ENCODE results near the gene TMPRSS12.
A peak's percentile ranks its signal among the peaks of the same experiment; 100 is the strongest.
"Not testable (repeated sequence)": the region's sequence is repeated elsewhere in the genome, so short reads cannot be mapped to it uniquely, and the experiment has no call there.

The TMPRSS12 gene

DNA sequence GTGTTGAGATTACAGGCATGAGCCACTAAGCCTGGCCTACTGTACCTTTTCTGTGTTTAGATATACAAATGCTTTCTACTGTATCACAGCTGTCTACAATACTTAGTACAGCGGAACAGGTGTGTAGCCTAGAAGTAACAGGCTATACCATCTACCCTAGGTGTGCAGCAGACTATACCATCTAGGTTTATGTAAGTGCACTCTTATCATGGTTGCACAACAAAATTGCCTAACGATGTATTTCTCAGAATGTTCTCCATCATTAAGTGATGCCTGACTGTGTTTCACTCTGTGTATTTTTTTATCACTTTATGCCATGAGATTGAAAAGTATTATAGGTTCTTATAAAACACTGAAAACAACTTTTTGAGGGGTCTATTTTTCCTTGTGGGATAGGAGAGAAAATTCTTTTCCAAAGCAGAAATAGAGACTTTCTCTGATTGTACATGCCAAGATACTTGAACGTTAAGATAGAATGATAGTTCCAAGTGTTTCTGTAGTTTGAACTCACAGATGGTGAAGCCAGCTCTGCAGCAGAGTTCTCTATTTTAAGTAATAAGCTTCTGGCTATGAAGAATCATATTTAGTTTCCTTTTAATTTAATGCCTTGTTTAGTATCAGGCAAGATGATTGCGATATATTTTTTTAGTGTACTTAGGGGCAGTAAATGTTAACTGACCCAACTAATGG lies 17.0 kb downstream of the TMPRSS12 start:
- DNase-seq (ENCODE audit: low spot score) = no peak

DNA sequence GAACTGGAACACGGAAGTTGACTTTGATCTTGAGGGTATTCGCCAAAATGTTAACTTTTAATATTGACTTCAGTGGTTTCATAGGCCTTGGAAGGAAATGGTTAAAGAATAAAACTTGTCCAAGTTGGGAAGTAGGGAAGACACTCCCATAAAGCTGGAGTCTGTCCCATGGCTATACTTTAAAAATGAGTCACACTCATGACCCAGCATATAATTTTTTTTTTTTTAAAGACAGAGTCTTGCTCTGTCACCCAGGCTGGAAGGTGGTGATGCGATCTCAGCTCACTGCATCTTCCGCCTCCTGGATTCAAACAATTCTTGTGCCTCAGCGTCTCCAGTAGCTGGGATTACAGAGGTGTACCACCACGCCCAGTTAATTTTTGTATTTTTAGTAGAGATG lies 19.6 kb downstream of the TMPRSS12 start:
- no peak for DNase-seq (ENCODE audit: low spot score)

DNA sequence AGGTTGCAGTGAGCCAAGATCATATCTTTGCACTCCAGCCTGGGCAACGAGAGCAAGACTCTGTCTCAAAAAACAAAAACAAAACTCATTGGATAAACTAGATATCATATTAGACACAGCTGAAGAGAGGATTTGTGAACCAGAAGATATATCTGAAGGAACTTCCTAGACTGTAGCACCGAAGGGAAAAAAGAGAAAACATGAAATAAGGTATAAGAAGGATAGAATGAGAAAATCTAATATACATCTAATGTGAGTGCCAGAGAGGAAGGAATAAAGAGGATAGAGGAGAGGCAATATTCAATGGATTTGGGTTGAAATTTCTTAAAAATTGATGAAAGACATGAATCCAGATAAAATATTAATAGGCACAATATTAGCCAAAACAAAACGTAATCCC lies 22.5 kb downstream of the TMPRSS12 start:
- no peak for DNase-seq (ENCODE audit: low spot score)

DNA sequence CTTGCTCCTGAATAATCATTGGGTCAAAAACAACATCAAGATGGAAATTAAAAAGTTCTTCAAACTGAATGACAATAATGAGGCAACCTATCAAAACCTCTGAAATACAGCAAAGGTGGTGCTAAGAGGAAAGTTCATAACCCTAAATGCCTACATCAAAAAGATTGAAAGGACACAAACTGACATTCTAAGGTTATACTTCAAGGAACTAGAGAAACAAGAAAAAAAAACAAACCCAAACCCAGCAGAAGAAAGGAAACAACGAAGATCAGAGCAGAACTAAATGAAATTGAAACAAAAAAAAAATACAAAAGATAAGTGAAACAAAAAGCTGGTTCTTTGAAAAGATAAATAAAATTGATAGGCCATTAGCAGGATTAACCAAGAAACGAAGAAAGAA lies 26.2 kb downstream of the TMPRSS12 start:
- DNase-seq (ENCODE audit: low spot score) = not testable (repeated sequence)

DNA sequence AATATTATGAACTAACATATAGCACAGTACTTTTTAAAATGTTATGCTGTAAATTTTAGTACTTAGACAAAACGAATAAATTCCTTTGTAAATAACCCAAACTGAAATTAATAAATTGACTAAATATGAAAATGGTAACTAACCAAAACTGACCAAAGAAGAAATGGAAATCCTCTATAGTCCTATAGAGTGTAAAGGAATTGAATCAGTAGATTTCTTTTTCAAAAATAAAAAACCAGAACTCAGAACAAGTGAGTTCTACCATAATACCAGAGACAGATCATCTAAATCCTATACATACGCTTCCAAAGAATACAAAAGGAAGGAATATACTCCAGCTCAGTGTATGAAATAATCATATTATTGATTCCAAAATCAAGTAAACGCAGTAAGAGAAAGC lies 39.8 kb downstream of the TMPRSS12 start:
- DNase-seq (ENCODE audit: low spot score) = no peak

DNA sequence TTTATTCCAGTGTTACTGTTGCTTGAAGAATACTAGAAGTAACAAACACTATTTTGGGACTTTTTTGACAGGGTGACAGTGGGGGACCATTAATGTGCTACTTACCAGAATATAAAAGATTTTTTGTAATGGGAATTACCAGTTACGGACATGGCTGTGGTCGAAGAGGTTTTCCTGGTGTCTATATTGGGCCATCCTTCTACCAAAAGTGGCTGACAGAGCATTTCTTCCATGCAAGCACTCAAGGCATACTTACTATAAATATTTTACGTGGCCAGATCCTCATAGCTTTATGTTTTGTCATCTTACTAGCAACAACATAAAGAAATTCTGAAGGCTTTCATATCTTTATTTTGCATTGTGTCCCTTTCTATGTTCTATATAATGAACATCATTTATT lies 44.5 kb downstream of the TMPRSS12 start:
- DNase-seq (ENCODE audit: low spot score) = no peak

DNA sequence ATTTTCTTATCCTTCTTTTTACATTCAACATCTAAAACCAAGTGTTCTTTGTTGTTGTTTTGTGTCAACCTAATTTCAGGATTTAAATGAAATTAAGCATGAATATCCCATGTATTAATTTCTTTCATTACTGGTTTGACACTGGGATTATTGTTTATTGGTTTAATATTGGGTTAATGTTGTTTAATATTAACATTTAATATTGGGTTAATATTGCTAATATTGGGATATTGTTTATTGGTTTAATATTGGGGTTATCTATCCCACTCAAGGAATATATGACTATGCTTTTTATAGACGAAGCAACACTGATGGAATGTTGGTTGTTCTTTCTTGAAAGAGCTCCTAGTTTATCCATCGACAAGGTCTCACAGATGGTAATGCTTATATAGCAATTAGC lies 45.9 kb downstream of the TMPRSS12 start:
- no peak for DNase-seq (ENCODE audit: low spot score)

DNA sequence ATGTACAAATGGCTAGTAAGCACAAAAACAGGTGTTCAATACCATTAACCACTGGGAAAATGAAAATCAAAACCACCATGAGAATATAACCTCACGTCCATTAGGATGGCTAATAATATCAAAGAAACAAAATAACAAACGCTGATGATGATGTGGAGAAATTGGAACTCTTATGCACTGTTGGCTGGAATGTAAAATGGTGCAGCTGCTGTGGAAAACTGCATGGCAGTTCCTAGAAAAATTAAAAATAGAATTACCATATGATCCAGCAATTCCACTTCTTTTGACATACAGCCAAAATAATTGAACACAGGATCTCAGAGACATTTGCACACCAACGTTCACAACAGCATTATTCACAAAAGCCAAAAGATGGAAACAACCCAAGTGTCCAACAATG lies 51.5 kb downstream of the TMPRSS12 start:
- no peak for DNase-seq (ENCODE audit: low spot score)

DNA sequence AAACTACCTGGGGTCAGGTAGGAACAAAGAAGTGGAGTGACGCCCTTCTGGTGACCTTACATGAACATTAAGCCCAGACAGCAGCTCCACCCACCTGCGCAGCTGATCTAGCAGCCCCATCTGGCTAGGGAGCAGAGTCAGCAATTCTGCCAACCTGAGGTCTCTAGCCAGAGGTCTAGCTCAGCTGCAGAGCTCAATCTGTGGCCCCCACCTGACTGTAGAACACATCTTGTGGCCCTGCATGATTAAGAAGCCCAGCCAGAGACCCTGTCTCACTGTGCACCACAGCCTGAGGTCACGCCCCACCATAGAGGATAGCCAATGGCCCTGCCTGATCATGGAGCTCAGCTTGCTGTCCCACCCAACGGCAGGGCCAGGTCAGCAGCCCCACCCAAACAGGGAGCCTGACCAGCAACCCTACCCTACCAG lies 59.0 kb downstream of the TMPRSS12 start:
- no peak for DNase-seq (ENCODE audit: low spot score)

DNA sequence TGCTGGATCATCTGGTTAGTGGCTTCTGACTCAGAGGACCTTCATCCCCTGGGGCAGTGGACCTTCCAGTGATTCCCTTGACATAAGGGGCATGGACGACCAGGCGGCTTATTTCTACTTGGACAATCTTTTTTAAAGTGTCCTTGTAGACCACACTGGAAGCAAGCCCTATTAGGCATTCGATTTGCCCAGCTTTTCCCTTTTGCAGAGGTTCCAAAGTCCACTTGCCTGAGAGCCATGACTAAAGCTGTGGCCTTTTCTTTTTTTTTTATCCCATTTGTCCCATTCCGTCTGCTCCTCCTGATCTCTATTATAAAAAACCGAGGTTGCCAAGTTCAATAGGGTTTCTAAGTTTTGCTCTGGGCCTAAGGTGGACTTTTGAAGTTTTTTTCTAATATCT lies 65.8 kb downstream of the TMPRSS12 start:
- DNase-seq (ENCODE audit: low spot score) = not testable (repeated sequence)

DNA sequence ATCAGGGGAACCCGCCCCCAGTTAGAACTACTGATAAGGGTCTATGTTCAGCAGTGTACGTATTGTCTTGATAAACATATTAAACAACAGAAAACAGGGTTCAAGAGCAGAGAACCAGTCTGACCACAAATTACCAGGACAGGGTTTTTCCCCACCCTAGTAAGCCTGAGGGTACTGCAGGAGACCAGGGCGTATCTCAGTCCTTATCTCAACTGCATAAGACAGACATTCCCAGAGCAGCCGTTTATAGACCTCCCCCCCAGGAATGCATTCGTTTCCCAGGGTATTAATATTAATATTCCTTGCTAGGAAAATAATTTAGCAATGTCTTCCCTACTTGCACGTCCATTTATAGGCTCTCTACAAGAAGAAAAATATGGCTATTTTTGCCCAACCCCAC lies 69.6 kb downstream of the TMPRSS12 start:
- DNase-seq (ENCODE audit: low spot score) = not testable (repeated sequence)

DNA sequence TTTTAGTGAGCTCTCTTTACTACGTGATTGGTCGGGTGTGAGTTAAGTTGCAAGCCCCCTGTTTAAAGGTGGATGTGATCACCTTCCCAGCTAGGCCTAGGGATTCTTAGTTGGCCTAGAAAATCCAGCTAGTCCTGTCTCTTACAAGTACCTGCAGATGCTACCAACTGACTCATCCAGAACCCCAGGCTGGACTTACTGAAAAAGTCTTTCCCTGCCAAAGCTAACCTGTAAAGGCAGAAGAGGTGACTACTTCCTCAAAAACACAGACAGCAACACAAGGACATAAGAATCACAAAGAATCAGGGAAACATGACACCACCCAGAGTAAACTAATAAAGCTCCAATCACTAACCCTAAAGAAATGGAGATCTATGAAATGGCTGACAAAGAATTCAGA lies 70.5 kb downstream of the TMPRSS12 start:
- no peak for DNase-seq (ENCODE audit: low spot score)

DNA sequence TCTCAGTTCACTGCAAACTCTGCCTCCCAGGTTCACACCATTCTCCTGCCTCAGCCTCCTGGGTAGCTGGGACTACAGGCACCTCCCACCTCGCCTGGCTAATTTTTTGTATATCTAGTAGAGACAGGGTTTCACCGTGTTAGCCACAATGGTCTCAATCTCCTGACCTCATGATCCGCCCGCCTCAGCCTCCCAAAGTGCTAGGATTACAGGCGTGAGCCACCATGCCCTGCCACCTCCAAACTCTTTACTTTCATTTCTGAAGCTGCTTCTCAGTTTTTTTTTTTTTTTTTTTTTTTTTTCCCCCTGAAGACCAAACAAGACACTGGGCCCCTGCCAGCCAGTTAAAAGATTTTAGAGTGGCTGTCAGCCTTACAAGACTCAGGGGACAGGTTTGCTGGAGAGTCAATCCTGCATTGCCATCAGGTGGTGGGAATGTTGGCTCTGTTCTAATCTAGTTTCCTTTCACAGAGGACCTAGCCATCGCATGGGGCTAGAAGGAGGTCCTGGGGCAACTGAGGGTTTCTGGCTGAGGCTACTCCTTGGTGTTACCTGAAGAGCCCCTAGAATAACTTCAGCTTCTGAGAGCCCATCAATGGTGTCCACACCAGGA lies 72.3 kb downstream of the TMPRSS12 start:
- DNase-seq (ENCODE audit: low spot score) = no peak

DNA sequence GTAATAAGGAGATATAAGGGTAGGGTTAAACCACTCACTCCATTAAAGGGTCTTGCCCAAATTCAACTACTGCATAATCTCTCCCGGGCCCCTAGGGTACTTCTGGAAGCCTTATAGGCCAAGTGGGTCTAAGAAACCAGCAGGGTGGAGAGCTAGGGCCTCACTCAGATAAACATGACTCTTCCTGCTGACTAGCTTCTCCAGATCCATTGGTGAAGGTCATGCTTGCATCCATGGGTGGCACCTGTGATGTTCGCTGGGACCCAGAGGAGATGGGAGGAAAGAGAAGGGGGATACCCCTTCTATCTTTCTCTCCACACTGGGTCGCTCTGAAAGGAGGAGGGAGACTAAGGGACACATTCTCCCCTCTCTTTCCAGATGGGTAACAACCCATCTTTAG lies 73.6 kb downstream of the TMPRSS12 start:
- DNase-seq (ENCODE audit: low spot score) = no peak

DNA sequence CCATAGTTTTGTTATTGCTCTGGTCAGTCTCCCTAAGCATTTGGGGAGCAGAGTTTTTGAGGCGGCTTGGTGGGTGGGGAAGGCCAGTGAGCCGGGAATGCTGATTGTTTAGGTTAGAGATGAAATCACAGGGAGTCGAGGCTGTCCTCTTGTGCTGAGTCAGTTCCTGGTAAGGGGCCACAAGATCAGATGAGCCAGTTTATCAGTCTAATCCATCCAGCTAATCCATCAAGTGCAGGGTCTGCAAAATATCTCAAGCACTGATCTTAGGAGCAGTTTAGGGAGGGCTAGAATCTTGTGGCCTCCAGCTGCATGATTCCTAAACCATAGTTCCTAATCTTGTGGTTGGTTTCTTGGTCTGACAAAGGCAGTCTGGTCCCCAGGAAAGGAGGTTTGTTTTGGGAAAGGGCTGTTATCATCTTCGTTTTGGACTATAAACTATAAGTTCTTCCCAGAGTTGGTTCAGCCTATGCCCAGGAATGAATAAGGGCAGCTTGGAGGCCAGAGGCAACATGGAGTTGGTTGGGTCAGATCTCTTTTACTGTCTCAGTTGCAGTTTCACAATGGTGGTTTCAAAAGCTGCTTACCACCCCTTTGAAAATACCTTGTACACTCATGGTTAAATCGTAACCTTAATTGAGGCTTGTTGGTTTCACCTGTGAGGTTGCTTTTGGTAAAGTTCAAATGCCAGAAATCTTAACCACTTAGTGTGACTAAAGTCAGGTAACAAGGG lies 76.0 kb downstream of the TMPRSS12 start:
- no peak for DNase-seq (ENCODE audit: low spot score)

DNA sequence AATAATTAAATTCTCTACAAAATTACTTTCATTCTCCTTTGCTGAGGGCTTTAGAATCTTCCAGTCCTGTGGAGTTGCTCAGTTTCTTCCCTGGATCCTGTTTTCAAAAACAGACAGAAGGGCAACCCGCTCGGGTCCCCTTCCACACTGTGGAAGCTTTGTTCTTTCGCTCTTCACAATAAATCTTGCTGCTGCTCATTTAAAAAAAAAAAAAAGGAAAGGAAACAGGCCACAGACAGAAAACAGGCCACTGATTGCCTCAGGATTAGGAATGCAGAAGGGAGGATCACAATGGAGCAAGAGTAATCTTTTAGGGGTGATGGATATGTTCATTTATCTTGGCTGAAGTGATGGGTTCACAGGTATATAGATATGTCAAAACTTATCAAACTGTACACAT lies 80.1 kb downstream of the TMPRSS12 start:
- no peak for DNase-seq (ENCODE audit: low spot score)

DNA sequence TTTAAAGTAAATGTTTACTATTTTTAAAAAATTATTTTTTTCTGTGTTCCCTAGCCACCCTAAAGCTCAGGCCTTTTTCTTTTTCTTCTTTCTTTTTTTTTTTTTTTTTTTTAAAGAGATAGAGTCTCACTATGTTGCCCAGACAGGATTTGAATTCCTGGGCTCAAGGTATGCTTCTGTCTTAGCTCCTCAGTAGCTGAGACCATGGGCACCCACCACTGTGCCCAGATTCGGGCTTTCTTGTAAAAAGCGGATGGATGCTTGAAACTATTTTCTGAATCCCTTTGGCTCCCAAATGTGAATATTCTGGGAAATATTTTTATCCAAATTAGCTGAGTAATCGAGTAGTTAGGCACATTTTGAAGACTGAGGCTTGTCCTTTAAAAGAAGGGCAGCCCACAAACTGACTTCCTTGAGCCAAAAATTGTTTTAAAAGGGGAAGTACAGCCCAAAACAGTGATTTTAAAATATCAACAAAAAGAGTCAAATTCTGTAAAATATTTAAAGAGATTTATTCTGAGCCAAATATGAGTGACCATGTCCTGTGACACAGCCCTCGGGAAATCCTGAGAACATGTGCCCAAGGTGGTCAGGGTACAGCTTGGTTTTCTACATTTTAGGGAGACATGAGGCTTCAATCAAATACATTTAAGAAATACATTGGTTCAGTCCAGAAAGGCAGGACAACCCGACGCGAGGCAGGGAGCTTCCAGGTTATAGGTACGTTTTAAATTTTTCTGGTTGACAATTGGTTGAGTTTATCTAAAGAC lies 80.8 kb downstream of the TMPRSS12 start:
- no peak for DNase-seq (ENCODE audit: low spot score)

DNA sequence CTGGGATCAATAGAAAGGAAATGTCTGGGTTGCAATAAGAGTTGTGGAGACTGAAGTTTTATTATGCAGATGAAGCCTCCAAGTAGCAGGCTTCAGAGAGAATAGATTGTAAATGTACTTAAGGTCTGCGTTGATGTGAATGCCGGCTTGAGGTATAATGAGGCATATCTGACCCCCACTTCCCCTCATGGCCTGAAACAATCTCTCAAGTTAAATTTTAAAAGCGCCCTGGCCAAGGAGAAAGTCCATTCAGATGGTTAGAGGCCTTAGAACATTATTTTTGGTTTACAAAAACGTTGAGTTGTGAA lies 81.4 kb downstream of the TMPRSS12 start:
- no peak for DNase-seq (ENCODE audit: low spot score)

DNA sequence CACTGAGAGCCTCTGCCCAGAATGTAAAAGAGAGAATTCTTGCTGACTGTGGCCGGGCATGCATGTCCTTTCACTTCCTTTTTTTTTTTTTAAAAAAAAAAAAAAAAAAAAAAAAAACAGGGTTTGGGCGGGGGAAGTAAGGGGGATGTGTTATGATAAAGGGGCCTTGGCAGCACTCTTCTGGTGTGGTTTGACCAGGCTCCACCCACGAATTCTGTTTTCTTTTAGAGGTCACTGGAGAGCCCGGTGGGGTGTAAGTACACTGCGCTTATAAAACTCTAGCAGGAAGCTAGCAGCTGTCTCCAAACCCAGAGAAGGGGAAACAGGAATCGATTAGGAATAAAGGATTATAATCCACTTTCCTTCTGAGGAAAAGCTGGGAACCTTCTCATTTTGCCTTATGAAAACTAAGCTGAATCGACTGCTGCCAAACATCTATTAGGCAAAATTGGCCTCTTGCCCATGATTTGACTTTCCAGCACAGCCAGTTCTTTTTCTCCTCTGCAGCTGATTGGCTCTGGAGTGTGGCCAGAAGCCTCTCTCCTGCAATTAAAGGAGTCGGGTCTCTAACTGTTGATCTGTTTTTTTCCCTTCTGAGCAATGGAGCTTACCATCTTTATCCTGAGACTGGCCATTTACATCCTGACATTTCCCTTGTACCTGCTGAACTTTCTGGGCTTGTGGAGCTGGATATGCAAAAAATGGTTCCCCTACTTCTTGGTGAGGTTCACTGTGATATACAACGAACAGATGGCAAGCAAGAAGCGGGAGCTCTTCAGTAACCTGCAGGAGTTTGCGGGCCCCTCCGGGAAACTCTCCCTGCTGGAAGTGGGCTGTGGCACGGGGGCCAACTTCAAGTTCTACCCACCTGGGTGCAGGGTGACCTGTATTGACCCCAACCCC lies 82.0 kb downstream of the TMPRSS12 start:
- peak; percentile 8 for DNase-seq (ENCODE audit: low spot score)

DNA sequence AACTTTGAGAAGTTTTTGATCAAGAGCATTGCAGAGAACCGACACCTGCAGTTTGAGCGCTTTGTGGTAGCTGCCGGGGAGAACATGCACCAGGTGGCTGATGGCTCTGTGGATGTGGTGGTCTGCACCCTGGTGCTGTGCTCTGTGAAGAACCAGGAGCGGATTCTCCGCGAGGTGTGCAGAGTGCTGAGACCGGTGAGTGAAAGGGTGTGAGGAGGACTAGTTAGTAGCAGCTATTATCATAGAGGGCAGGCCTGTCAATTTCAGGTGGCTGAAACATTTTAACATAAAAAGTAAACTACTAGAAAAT lies 82.6 kb downstream of the TMPRSS12 start:
- DNase-seq (ENCODE audit: low spot score) = no peak

DNA sequence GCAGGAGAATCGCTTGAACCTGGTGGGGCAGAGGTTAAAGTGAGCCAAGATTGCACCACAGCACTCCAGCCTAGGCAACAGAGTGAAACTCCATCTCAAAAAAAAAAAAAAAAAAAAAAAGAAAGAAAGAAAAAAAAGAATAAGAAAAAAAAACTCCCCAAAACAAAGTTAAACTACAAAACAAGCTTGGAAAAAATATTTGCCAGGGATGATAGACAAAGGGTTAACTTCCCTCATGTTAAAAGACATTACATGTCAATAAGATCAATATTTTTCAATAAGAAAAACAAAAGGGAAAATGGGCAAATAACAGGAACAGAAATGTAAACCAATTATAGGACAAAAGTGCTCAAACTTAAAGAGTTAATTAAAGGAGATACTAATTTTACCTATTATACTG lies 83.2 kb downstream of the TMPRSS12 start:
- DNase-seq (ENCODE audit: low spot score) = no peak

DNA sequence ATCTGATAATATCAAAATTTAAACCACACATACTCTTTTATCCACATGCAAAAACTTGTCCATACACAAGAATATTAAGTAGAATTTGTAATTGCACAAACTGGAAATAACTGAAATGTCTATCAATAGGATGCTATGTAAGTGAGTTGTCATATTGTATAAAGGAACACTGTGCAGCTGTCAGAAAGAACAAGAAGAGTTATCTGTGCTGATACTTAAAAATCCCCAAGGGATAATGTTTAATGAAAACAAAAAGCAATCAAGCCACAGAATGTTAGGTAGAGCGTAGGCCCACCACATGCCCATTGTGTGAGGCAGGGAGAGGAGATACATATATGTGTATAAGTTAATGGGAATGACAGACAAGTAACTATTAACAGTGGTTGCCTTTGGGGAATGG lies 83.7 kb downstream of the TMPRSS12 start:
- DNase-seq (ENCODE audit: low spot score) = no peak
